Measurements from ENCODE around the gene FBXL5. TPM values are rescaled to one million over a fixed set of nuclear protein-coding genes. Genes with fewer than 3 reads are reported as not detected.

FBXL5 gene
- total and polyA plus RNA-seq, 2 donors (not counting 3 experiments of a cell fraction or from before 2014, with no cell fraction given) = 42.2 to 60.2 TPM

DNA sequence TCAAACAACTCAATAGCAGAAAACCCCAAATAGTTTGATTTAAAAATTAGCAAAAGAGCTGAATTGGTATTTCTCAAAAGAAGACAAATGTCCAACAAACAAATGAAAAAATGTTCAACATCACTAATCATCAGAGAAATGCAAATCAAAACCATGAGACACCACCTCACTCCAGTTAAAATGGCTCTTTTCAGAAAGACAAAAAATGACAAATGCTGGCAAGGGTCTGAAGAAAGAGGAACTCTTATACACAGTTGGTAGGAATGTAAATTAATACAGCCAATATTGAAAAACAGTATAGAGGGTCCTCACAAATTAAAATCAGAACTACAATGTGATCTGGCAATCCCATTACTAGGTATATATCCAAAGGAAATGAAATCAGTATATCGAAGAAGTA, 70.4 kb downstream of the FBXL5 start:
- H4K20me1 ChIP-seq (replicated peaks; ENCODE audit: control insufficient read depth, extremely low read depth, insufficient read depth, low read length) = no peaks in the 10 kb centered on the region
- no peak overlapping the region for H2AFZ ChIP-seq (ENCODE audit: low read depth, low read length)
- ChIA-PET POLR2A (no interaction called here), CTCF (no interaction called here)
- no peaks in the 10 kb centered on the region for H3K36me3 ChIP-seq (ENCODE audit: control insufficient read depth in 2 of 2, extremely low read depth in 1 of 2, insufficient read depth in 2 of 2, low read length in 2 of 2)
- no peaks in the 10 kb centered on the region for H3K27me3 ChIP-seq (ENCODE audit: control insufficient read depth in 2 of 2, insufficient read depth in 2 of 2, low read length in 2 of 2)
- H3K27ac ChIP-seq (ENCODE audit: insufficient read depth, low read depth, low read length) = no peak overlapping the region
- DNase-seq (ENCODE audit: low read depth, low spot score) (no peak), FAIRE-seq (no peak)
- no peak overlapping the region for H3K4me2 ChIP-seq (ENCODE audit: insufficient read depth, low read length)
- H3K9me1 ChIP-seq (replicated peaks; ENCODE audit: control insufficient read depth, extremely low read depth, insufficient read depth, low read length) = no peaks in the 10 kb centered on the region
- dilution Hi-C loops (cut with MboI; ENCODE audit: extremely low pct_ligation_motif_present, low sequenced_read_pairs) = no loop called here
- no peak overlapping the region for H3K4me3 ChIP-seq (replicated peaks in 1 of 3; ENCODE audit: insufficient read depth in 1 of 3, low read depth in 1 of 3, low read length in 3 of 3)
- no peak overlapping the region for H3K9ac ChIP-seq (replicated peaks; ENCODE audit: extremely low read depth, insufficient read depth, low read length)
- no peaks in the 10 kb centered on the region for H3K4me1 ChIP-seq (ENCODE audit: control insufficient read depth, extremely low read depth, insufficient read depth, low read length)
- TF ChIP-seq FOS (IDR thresholded peaks at IDR 0.05; ENCODE audit: borderline replicate concordance, insufficient read depth, low read length) = no peak
- TF ChIP-seq EZH2 (IDR thresholded peaks at IDR 0.05; ENCODE audit: borderline replicate concordance, low read depth, low read length, severe bottlenecking) = no peak
- TF ChIP-seq, protein P1, sequence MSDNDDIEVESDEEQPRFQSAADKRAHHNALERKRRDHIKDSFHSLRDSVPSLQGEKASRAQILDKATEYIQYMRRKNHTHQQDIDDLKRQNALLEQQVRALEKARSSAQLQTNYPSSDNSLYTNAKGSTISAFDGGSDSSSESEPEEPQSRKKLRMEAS (IDR thresholded peaks at IDR 0.05; ENCODE audit: insufficient read depth, insufficient read length) = no peak
- no peak for TF ChIP-seq JUN (IDR thresholded peaks at IDR 0.05; ENCODE audit: borderline replicate concordance, insufficient read depth, insufficient read length, low read depth)
- no peak for TF ChIP-seq CTCF (IDR thresholded peaks at IDR 0.05; ENCODE audit: extremely low read depth in 1 of 2, insufficient read depth in 1 of 2, low read depth in 1 of 2, low read length in 2 of 2)
- TF ChIP-seq POLR2AphosphoS5 (IDR thresholded peaks at IDR 0.05; ENCODE audit: insufficient read depth, low read depth, low read length) = no peak
- TF ChIP-seq POLR2A (IDR thresholded peaks at IDR 0.05; ENCODE audit: low read depth, low read length) = no peak
- TF ChIP-seq MYC (IDR thresholded peaks at IDR 0.05; ENCODE audit: low read depth, low read length) = no peak
- no peak for TF ChIP-seq GATA2 (IDR thresholded peaks at IDR 0.05; ENCODE audit: insufficient read depth, insufficient read length, low read depth, low read length)
- intact Hi-C loops (cut with micrococcal nuclease) = no loop called here
- H3K79me2 ChIP-seq (ENCODE audit: control insufficient read depth, insufficient read depth, low read length) = no peaks in the 10 kb centered on the region
- BruUV-seq (replicated peaks) = no TSS peak
- H3K9me3 ChIP-seq (replicated peaks; ENCODE audit: control insufficient read depth, insufficient read depth, low read length) = no peaks in the 10 kb centered on the region
